ENCODE results near the gene MRPL44.

Gene MRPL44

DNA sequence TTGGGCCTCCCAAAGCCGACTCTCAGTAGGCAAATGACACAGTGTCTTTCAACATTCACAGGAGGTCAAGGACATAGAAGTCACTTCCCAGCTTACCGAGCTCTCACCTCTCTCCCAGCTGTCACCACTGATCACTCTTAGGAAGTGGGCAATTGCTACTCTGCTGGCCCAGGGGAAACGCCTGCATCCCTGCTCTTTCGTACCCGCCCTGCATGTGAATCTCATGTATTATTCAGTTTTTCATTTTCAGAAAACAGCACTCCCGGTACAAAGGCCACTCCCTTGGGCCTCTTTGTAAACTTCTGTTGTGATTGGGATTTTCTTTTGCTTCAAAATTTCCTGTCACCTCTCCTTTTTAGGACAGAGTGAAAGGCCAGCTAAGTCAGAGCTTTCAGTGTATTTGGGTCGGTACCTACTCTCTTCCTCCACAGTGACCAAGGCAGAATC is 15.4 kb downstream of the MRPL44 start:
- no peak for DNase-seq (ENCODE audit: low read depth, low spot score)
- POLR2A ChIA-PET: interaction anchor here (1.0 kb wide), 1 partner anchor 15 kb away, joined by 3 read pairs; the partner anchor contains the start of gene MRPL44
- CTCF ChIA-PET: interaction anchor here (1.0 to 12.8 kb wide), 10 partner anchors 9 to 674 kb away, joined by 3 to 365 read pairs (median 5); no protein-coding TSS in a partner anchor
- H3K4me3 ChIP-seq (ENCODE audit: low read depth, low read length): no peak overlapping the region
- no peak for TF ChIP-seq CTCF (IDR thresholded peaks at IDR 0.05; ENCODE audit: insufficient read depth, low read length, missing control alignments)

GRCh38 chr2:223973606-223974005 is 16.3 kb downstream of the MRPL44 start:
- H3K4me3 ChIP-seq (ENCODE audit: low read depth, low read length): no peak overlapping the region
- TF ChIP-seq CTCF (IDR thresholded peaks at IDR 0.05; ENCODE audit: insufficient read depth, low read length, missing control alignments): no peak
- ChIA-PET POLR2A (no interaction called here), CTCF (interaction anchor here (1.7 to 12.8 kb wide), 4 partner anchors 11 to 385 kb away, joined by 5 to 365 read pairs (median 70); no protein-coding TSS in a partner anchor)
- DNase-seq (ENCODE audit: low read depth, low spot score): no peak

DNA sequence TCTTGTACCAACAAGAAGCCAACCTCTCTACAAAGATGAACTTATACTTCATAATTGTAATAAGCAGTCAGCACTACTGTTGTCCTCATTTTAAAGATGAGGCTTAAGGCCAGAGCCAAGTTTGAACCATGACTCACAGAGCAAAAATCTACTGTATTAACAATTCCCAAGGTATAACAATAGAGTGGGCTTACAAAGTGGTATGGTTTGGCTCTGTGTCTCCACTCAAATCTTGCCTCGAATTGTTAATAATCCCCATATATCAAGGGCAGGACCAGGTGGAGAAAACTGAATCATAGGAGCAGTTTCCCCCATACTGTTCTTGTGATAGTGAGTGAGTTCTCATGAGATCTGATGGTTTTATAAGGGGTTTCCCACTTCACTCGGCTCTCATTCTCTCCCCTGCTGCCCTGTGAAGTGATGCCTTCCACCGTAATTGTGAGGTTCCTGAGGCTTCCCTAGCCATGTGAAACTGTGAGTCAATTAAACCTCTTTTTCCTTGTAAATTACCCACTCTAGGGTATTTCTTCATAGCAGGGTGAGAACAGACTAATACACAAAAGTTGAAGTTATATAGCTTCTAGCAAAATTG is 19.5 kb downstream of the MRPL44 start:
- no peak overlapping the region for H3K4me3 ChIP-seq (ENCODE audit: low read depth, low read length)
- CTCF ChIA-PET: interaction anchor here (0.7 to 7.3 kb wide), 7 partner anchors 7 to 318 kb away, joined by 3 to 81 read pairs (median 7); no protein-coding TSS in a partner anchor
- POLR2A ChIA-PET: no interaction called here
- TF ChIP-seq CTCF (IDR thresholded peaks at IDR 0.05; ENCODE audit: insufficient read depth, low read length, missing control alignments): no peak
- no peak for DNase-seq (ENCODE audit: low read depth, low spot score)

DNA sequence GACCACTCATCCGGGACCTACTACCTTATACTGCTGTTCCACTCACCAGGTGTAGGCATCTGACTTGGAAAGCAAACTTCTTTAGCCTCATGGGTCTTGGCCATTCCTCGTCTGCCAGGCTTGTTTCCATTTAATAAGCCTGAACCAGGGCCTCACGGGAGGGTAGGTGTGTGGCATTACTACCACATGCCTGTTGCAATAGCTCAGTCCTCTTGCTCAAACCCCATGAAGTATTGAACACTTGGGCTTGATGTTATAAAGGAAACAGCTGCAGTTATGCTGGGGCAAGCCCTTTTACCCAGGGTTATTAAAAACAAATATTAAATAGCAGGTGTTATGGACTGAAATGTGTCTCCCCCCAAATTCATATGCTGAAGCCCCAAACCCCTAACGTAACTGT is 21.2 kb downstream of the MRPL44 start:
- ChIA-PET POLR2A (no interaction called here), CTCF (interaction anchor here (0.8 to 7.3 kb wide), 8 partner anchors 9 to 391 kb away, joined by 3 to 81 read pairs (median 4); no protein-coding TSS in a partner anchor)
- no peak for TF ChIP-seq CTCF (IDR thresholded peaks at IDR 0.05; ENCODE audit: insufficient read depth, low read length, missing control alignments)
- no peak overlapping the region for H3K4me3 ChIP-seq (ENCODE audit: low read depth, low read length)
- DNase-seq (ENCODE audit: low read depth, low spot score): no peak

DNA sequence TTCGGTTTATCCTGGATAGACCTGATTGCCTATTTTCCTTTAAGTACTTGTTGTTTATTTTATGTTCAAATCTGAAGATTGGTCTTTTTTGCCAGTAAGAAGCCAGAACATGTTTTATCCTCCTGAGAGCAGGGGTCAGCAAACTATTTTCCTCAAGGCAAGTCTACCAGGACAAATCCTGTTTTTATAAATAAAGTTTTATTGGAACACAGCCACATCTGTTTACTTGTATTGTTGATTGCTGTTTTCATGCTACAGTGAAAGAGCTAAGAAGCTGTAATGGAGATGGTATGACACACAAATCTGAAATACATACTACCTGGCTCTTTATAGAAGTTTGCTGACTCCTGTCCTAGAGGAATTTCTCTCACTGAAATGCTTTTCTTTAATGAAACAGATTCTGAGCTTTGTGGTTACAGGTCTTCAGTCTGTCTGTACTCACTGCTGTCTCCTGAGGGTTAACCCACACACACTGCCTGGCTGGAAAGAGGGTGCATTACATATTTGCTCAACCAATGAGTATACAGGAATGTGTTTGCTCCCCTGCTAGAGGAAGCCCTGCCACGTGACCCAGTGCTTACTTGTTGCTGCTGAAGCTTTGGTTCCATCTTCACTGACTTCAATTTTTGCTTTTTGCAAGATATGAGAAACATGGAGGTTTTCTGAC is 22.6 kb downstream of the MRPL44 start:
- ChIA-PET CTCF (interaction anchor here (1.0 to 7.3 kb wide), 6 partner anchors 10 to 341 kb away, joined by 3 to 81 read pairs (median 14); no protein-coding TSS in a partner anchor), POLR2A (no interaction called here)
- TF ChIP-seq CTCF (IDR thresholded peaks at IDR 0.05; ENCODE audit: insufficient read depth, low read length, missing control alignments): no peak
- H3K4me3 ChIP-seq (ENCODE audit: low read depth, low read length): no peak overlapping the region
- DNase-seq (ENCODE audit: low read depth, low spot score): no peak

- POLR2A ChIA-PET: no interaction called here
- H3K4me3 ChIP-seq (ENCODE audit: low read depth, low read length): no peak overlapping the region
- CTCF ChIA-PET: interaction anchor here (1.0 to 7.3 kb wide), 6 partner anchors 10 to 341 kb away, joined by 3 to 81 read pairs (median 14); no protein-coding TSS in a partner anchor
- DNase-seq (ENCODE audit: low read depth, low spot score): no peak
- no peak for TF ChIP-seq CTCF (IDR thresholded peaks at IDR 0.05; ENCODE audit: insufficient read depth, low read length, missing control alignments)
These were observed 23.1 kb downstream of the MRPL44 start for GRCh38 chr2:223980397-223980735.

Data from AG04449 (cell line).